Vagina (tissue), 2 donors: ENCODE results near the gene KIRREL3.

ENCODE experiments used
- CTCF ChIP-seq, 3 experiments: fragments of 450-650 bp in 2 of 3; fragments of 200-600 bp in 1 of 3; sonication (generic) in 1 of 3; IDR thresholded peaks; one replicate each; pipeline ENCODE4 v1.5.1; 2017 to 2019; ENCODE audit warnings: antibody characterized with exemption in 3 of 3, mild to moderate bottlenecking in 2 of 3, moderate library complexity in 2 of 3
- POLR2A ChIP-seq, 2 donors: fragments of 450-650 bp; IDR thresholded peaks; one replicate each; pipeline ENCODE4 v1.6.1; 2017; ENCODE audit warnings: antibody characterized with exemption in 2 of 2, mild to moderate bottlenecking in 2 of 2, moderate library complexity in 2 of 2
- POLR2AphosphoS5 ChIP-seq, 2 donors: sonication (generic); formaldehyde crosslinking; IDR thresholded peaks; one replicate each; pipeline ENCODE4 v1.9.0; 2017; ENCODE audit warnings: antibody characterized with exemption in 2 of 2, mild to moderate bottlenecking in 2 of 2, low read depth in 1 of 2; ENCODE audit not compliant: insufficient read depth in 1 of 2

- TF ChIP-seq CTCF (IDR thresholded peaks at IDR 0.05) (no peak), POLR2A (IDR thresholded peaks at IDR 0.05) (no peak), POLR2AphosphoS5 (IDR thresholded peaks at IDR 0.05; ENCODE audit: insufficient read depth in 1 of 2, low read depth in 1 of 2) (no peak)
Measured at GRCh38 chr11:126997641-126998040, 2.9 kb downstream of the KIRREL3 start.
